GM19397 (cell line): Measurements from ENCODE around the gene CTSS.
"Not testable (repeated sequence)": the region's sequence is repeated elsewhere in the genome, so short reads cannot be mapped to it uniquely, and the experiment has no call there.

Source experiments
- ATAC-seq: cut with Tn5 transposase; IDR thresholded peaks from one replicate; pipeline ENCODE4 v1.9.1; 2021; ENCODE audit warnings: mild to moderate bottlenecking, moderate library complexity; ENCODE audit not compliant: unreplicated experiment

Gene CTSS

DNA sequence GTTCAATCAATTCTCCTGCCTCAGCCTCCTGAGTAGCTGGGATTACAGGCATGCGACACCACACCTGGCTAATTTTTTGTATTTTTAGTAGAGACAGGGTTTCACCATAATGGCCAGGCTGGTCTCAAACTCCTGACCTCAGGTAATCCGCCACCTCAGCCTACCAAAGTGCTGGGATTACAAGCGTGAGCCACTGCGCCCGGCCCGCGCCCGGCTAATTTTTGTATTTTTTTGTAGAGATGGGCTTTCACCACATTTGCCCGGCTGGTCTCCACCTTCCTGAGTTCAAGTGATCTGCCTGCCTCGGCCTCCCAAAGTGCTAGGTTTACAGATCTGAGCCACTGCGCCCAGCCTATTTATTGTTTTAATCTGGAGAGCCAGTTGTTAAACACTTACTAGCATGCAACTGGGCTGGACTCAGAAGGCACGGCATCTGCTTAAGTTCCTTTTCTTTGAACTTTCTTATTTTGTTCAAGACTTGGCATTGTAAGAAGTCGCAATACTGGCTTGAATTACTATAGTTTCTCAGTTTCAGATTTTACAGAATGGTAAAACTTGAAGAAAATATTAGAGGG lies 10.4 kb upstream of the CTSS start:
- not testable (repeated sequence) for ATAC-seq

DNA sequence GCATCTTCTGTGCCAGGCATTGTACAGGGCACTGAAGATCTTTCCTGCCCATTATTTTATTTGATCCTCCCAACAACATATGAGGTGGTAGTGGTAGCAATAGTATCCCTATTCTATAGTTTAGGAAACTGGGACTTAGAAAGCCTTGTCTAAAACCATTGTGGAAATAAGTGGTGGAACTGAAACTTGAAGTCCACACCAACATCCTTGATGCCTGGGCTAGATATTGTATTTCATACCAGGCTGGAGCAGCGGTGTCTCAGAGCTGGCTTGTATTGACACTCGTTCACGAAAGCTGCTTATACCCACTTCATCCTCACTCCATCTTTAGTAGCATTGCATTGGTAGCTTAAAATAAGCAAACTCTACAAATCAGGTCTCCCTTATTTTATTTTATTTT lies 9.7 kb upstream of the CTSS start:
- no peak for ATAC-seq

DNA sequence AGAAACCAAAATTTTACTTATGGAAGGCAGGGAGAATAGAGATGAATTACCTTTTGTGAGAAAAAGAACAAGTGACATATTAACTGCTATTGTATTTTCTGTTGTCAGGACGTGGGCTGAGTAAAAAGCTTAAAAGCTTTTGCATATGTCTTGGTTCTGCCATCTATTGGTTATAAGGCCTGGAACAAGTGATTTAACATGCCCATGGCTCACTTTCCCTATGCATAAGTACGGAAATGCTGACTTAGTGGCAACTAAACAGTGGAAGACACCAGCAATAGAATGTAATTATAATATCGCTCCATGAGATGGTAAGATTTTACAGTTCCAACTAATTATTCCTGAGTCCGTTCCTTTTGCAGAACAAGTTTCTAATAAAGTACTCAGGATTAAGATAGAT lies 6.7 kb upstream of the CTSS start:
- no peak for ATAC-seq

DNA sequence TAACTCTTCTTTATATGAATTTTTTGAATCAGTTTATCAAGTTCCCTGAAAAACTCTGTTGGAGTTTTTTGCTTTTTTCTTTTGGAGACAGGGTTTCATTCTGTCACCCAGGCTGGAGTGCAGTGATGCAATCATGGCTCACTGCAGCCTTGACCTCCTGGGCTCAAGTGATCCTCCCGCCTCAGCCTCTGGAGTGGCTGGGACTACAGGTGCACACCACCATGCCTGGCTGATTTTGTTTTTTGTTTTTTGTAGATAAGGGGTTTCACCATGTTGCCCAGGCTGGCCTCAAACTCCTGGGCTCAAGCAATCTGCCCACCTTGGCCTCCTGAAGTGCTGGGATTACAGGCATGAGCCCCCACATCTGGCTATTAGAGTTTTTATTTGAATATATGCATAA lies 2.1 kb upstream of the CTSS start:
- ATAC-seq, result not testable (repeated sequence)

DNA sequence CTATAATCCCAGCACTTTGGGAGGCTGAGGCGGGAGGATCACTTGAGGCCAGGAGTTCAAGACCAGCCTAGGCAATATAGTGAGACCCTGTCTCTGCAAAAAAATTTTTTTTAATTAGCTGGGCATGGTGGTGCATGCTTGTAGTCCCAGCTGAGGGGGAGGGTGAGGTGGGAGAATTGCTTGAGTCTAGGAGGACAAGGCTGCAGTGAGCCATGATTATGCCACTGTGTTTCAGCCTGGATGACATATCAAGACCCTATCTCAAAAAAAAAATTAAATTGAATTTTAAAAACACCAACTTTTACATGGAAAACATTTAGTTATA lies 361 bp upstream of the CTSS start:
- not testable (repeated sequence) for ATAC-seq

DNA sequence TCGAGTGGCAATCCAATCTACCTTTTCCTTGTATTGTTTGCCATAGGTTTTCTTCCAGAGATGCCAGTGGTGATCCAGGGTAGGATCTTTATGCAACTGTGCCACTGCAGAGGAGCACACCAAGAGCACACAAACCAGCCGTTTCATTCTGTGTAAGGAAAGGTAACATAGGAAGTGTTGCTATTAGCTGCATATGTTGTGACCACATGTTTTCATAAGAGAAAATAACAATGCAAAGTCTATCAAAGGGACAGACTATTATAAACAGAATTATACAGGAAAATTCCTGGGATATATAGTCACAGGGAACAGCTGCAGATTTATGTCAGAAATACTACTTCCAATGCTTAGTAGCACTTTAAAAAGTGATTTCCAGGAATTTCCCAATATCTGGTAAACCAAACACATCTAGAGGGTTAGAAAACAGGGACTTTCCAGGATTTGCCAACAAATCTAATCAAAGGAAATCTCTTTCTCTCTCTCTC lies 919 bp downstream of the CTSS start:
- no peak for ATAC-seq

DNA sequence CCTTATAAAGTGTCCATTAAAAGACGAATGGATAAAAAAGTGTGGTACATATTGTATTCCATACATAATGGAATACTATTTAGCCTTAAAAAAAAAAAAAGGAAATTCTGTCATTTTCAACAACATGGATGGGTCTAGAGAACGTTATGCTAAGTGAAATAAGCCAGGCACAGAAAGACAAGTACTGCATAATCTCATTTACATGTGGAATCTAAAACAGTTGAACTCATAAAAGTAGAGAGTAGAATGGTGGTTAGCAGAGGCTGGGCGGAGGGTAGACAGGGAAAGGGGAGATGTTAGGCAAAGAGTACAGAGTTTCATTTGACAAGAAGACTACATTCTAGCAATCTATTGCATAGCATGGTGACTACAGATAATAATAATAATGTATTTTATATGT lies 2.6 kb downstream of the CTSS start:
- no peak for ATAC-seq

DNA sequence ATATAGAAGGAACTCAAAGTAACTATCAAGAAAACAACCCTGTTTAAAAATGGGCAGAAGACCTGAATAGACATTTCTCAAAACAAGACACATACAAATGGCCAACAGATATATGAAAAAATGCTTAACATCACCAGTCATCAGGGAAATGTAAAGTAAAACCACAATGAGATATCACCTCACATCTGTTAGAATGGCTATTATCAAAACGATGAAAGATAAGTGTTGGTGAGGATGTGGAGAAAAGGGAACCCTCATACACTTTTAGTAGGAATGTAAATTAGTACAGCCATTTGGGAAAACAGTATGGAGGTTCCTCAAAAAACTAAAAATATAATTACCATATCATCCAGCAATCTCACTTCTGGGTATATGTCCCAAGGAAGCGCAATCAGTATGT lies 3.0 kb downstream of the CTSS start:
- no peak for ATAC-seq

DNA sequence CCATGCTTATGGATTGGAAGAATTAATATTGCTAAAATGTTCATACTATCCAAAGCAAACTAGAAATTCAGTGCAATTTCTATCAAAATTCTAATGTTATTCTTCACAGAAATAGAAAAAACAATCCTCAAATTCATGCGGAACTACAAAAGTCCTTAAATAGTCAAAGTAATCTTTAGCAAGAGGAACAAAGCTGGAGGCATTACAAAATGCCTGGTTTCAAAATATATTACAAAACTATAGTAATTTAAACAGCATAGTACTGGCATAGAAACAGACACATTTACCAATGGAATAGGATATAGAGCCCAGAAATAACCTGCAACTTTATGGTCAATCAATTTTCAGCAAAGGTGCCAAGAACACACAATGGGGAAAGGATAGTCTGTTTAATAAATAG lies 3.8 kb downstream of the CTSS start:
- ATAC-seq, result no peak

DNA sequence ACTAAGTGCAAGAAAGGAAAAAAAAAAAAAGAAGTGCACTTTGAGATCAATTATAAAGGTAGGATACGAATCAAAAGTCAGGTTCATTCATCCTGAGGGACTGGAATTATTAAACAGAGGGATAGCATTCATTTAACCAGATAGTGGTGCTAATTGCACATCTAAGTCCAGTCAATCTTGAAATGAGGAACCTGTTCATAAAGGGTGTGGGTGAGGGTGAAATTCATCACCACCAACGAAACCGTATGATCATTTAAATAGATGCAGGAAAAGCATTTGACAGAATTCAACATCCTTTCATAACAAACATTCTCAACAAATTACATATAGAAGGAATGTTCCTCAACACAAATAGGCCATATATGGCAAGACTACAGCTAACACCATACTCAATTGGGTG lies 5.6 kb downstream of the CTSS start:
- ATAC-seq, result no peak

DNA sequence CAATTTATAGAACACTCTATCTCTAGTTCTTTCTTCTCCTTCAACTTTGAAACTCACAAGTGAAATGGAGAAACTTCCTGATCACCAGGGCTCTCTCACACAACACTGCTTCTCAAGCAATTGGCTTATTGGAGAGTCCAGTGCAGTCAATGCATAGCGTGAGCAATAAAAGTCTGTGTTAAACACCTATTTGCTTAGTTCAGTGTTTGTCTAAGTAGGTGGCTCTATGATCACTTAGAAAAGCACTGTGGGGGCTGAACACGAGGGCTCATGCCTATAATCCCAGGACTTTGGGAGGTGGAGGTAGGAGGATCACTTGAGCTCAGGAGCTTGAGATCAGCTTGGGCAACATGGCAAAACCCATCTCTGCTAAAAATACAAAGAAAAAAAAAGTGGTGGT lies 12.2 kb downstream of the CTSS start:
- no peak for ATAC-seq

DNA sequence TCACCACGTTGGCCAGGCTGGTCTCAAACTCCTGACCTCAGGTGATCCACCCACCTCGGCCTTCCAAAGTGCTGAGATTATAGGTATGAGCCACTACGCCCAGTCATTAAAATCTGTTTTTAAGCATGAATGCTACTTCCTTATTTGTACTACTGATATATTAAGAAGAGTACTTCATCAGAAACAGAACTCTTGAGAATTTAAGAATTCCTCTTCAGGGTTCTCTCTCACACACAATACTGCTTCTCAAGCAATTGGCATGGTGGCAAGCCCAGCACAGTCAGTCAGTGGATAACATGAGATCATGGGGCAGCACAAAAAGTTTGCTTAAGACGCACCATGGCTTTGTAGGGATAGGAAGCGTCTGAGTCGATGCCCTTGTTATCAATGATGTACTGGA lies 14.1 kb downstream of the CTSS start:
- no peak for ATAC-seq

DNA sequence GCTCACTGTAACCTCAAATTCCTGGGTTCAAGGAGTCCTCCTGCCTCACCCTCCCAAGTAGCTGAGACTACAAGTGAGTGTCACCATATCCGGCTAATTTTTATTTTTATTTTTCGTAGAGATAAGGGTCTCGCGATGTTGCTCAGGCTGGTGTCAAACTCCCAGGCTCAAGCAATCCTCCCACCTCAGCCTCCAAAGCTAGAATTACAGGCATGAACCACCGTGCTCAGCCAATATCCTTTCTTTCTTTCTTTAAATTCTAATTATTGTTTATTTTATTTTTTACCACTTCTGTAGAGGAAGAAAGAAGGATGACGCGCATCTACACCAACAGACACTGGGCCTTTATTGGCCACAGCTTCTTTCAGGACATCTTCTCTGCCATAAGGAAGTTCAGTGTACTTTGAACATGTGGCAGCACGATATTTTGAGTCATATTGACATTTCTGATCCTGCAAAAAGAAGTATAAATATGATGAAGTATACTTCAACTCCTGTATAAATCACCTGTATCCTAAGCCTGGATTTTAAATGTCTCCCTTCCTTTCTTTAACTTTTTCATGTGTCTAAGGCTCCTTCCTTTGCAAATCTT lies 15.8 kb downstream of the CTSS start:
- ATAC-seq, result no peak

DNA sequence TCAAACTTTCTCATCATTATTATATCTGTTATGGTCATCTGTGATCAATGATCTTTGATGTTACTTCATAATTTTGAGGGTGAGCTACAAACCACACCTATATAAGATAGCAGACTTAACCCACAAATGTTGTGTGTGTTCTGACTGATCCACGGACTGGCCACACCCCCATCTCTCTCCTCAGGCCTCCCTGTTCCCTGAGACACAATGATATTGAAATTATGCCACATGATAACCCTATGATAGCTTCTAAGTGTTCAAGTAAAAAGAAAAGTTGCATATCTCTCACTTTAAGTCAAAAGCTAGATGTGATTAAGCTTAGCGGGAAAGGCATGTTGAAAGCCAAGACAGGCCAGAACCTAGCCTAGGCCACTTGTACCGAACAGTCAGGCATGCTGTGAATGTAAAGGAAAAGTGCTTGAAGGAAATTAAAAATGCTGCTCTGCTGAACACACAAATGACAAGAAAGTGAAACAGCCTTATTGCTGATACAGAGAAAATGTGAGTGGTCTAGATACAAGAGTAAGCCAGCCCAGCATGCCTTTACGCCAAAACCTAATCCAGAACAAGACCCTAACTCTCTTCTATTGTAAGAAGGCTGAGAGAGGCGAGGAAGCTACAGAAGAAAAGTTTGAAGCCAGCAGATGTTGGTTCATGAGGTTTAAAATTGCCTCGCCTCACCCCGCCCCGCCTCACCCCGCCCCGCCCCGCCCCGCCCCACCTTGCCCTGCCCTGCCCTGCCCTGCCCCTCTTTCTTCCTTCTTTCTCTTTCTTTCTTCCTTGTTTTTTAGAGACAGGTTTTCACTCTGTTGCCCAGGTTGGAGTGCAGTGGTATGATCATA lies 16.5 kb downstream of the CTSS start:
- no peak for ATAC-seq

DNA sequence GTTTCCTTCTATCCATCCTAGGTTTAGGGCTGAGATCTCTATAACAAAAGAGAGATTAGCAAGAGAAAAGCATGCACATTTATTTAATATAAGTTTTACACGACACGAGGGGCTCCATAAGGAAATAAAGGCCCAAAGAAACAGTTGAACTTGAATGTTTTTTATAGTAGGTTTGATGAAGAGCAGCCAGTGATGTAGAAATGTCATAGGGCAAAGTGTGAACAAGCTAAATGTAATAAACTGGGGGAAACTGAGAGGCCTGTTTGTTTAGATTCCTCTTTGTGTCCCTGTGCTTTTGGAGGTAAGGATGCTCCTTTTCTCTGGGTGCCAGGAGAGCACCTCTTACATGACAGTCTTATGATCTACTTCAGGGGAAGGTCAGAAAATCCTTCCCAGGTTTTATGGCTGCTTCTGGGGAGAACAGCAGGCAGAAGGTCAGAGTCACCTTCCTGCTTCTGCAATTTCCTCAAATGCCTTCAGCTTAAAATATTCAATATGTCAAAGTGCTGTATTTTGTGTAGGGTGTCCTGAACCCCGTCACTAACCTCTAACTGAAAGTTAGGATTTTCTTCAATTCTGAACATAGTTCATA lies 35.4 kb downstream of the CTSS start:
- no peak for ATAC-seq

DNA sequence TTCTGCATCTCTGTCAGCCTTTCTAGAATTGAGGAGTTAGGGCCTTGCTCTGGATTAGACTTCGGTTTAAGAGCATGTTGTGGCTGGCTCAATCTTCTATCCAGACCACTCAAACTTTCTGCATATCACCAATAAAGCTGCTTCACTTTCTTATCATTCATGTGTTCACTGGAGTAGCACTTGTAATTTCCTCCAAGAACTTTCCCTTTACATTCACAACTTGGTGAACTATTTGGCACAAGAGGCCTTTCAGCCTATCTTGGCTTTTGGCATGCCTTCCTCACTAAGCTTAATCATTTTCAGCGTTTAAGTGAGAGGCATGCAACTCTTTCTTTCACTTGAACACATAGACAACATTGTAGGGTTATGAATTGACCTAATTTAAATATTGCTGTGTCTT lies 41.2 kb downstream of the CTSS start:
- ATAC-seq, result no peak

DNA sequence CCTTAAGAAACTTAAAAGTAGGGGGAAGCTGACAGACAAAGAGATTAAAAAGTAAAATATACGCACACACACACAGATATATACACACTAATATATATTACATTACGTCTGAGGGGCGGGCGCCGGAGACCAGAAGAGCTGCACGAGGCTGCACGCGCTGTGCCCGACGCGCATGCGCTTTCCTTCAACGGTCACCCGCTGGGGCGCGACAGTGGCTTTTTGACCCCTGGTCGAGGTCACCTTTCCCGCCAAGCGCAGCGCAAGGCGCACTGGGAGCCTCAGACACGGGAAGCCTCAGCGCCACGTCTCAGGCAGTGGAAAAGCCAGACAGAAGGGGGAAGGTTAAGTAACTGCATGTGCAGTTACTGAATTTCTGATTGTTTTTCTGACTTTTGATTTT lies 44.9 kb downstream of the CTSS start, which contains the start of gene HORMAD1:
Gene HORMAD1, minus strand, starts transcription at position 193 of the 400 bp plus-strand sequence. CDS start 1,390 bp downstream, outside the sequence.
- no peak for ATAC-seq

DNA sequence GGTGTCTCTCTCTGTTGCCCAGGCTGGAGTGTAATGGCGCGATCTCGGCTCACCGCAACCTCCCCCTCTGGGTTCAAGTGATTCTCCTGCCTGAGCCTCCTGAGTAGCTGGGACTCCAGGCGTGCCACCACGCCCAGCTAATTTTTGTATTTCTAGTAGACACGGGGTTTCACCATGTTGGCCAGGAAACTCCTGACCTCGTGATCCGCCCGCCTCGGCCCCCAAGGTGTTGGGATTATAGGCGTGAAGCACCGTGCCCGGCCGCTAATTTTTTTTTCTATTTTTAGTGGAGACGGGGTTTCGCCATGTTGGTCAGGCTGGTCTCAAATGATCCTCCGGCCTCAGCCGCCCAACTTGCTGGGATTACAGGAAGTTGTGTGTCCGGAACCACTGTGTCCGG lies 45.5 kb downstream of the CTSS start:
- ATAC-seq, result no peak

DNA sequence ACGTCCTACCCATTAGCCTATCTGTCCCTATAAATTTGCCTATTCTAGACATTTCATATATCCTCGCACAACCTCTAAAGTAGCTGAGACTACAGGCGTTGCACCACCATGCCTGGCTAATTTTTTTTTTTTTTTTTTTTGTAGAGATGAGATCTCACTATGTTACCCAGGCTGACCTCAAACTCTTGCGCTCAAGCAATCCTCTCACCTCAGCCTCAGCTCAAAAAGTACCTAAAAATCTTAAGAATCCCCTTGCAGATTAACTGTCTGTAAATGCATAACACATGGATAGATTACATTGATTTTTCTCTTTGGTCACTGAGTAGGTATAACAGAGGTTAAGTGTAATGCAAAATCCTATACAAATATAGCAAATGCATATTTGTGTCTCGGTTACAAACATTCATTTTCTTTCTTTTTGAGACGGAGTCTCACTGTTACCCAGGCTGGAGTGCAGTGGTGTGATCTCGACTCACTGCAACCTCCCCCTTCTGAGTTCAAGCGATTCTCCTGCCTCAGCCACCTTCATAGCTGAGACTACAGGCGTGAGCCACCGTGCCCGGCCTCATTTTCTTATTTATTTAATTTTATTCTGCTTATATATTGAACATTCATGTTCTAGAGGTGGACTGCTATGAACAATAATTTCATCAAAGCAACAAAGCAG lies 47.2 kb downstream of the CTSS start:
- no peak for ATAC-seq

DNA sequence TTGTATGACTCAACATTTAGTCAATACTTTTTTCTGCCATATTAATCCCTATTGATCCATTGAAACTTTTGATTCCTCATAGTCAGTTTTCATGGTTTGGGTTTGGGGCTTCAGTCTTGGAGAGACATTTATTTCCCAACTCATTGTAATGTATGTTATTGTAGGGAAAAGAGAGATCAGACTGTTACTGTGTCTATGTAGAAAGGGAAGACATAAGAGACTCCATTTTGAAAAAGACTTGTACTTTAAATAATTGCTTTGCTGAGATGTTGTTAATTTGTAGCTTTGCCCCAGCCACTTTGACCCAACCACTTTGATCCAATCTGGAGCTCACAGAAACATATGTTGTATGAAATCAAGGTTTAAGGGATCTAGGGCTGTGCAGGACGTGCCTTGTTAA lies 56.5 kb downstream of the CTSS start:
- ATAC-seq, result not testable (repeated sequence)

DNA sequence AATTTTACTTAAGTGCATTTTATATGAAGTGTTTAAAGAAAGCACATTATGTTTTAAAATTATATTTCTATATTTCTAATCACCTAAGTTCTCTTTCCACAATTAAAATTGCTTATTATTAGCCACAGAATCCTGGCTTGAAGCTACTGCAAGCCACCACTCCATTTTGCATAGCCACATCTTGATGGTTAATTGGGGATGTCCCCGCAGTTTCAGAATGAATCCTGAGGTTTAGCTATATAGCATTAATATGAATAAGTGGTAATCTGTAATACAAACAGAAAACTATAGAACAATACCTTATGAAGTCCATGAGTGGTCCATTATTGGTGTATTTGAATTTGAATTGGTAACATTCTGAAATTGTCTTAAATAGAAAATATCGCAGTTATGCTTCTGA lies 57.0 kb downstream of the CTSS start:
- ATAC-seq, result no peak
